ENCODE results near the gene GFAP. TPM values are rescaled to one million over a fixed set of nuclear protein-coding genes. Genes with fewer than 3 reads are reported as not detected.

GFAP gene
- total RNA-seq, 3 donors from 2014 or later = 4.2 to 37.0 (median 11.8) TPM

- Histone ChIP-seq H3K27ac (no peak overlapping the region), H3K9me3 (no peaks in the 10 kb centered on the region), H3K4me3 (no peak overlapping the region), H3K27me3 (no peaks in the 10 kb centered on the region), H3K4me1 (no peaks in the 10 kb centered on the region), H3K36me3 (peaks cover 6% of the 10 kb centered on the region)
- no peak for TF ChIP-seq POLR2A (IDR thresholded peaks at IDR 0.05)
- no peak for TF ChIP-seq POLR2AphosphoS5 (IDR thresholded peaks at IDR 0.05)
- no peak for TF ChIP-seq CTCF (IDR thresholded peaks at IDR 0.05)
- intact Hi-C loops (cut with DNase I; ENCODE audit: low total_unique reads) = no loop called here
- no peak for DNase-seq (ENCODE audit: low spot score in 2 of 2)
Measured at GRCh38 chr17:44864831-44865230, 50.5 kb downstream of the GFAP start.

- intact Hi-C loops (cut with DNase I; ENCODE audit: low total_unique reads) = no loop called here
- no peaks in the 10 kb centered on the region for H3K4me1 ChIP-seq
Measured at GRCh38 chr17:44863061-44863918, 52.0 kb downstream of the GFAP start.

GRCh38 chr17:44862278-44862914 lies 52.9 kb downstream of the GFAP start:
- DNase-seq (ENCODE audit: low spot score in 2 of 2) = no peak
- H3K9me3 ChIP-seq = no peaks in the 10 kb centered on the region
- H3K36me3 ChIP-seq = peaks cover 6% of the 10 kb centered on the region
- intact Hi-C loops (cut with DNase I; ENCODE audit: low total_unique reads) = no loop called here
- H3K4me3 ChIP-seq = no peak overlapping the region
- TF ChIP-seq POLR2A (IDR thresholded peaks at IDR 0.05) = no peak
- H3K4me1 ChIP-seq = no peaks in the 10 kb centered on the region
- no peaks in the 10 kb centered on the region for H3K27me3 ChIP-seq
- H3K27ac ChIP-seq = no peak overlapping the region

More at GRCh38 chr17:44863061-44863918, 52.0 kb downstream of the GFAP start:
- TF ChIP-seq CTCF (IDR thresholded peaks at IDR 0.05) = no peak
- no peak for TF ChIP-seq POLR2A (IDR thresholded peaks at IDR 0.05)
- TF ChIP-seq POLR2AphosphoS5 (IDR thresholded peaks at IDR 0.05) = no peak
- no peak for DNase-seq (ENCODE audit: low spot score in 2 of 2)
- Histone ChIP-seq H3K36me3 (peaks cover 6% of the 10 kb centered on the region), H3K4me3 (no peak overlapping the region), H3K27ac (no peak overlapping the region), H3K9me3 (no peaks in the 10 kb centered on the region), H3K27me3 (no peaks in the 10 kb centered on the region)

- intact Hi-C loops (cut with DNase I; ENCODE audit: low total_unique reads) = no loop called here
- H3K36me3 ChIP-seq = peaks cover 6% of the 10 kb centered on the region
- DNase-seq (ENCODE audit: low spot score in 2 of 2) = no peak
Measured at GRCh38 chr17:44859701-44860100, 55.6 kb downstream of the GFAP start.

GRCh38 chr17:44854192-44854591 lies 61.1 kb downstream of the GFAP start:
- no peak overlapping the region for H3K4me3 ChIP-seq
- H3K27ac ChIP-seq = no peak overlapping the region
- intact Hi-C loops (cut with DNase I; ENCODE audit: low total_unique reads) = loop anchor here (5.0 kb wide), 1 partner anchor 502 kb away; no protein-coding TSS in a partner anchor
- H3K36me3 ChIP-seq = peaks cover 12% of the 10 kb centered on the region
- no peaks in the 10 kb centered on the region for H3K27me3 ChIP-seq
- TF ChIP-seq POLR2AphosphoS5 (IDR thresholded peaks at IDR 0.05) = no peak
- TF ChIP-seq POLR2A (IDR thresholded peaks at IDR 0.05) = no peak
- no peak for TF ChIP-seq CTCF (IDR thresholded peaks at IDR 0.05)
- no peak for DNase-seq (ENCODE audit: low spot score in 2 of 2)
- no peaks in the 10 kb centered on the region for H3K9me3 ChIP-seq
- H3K4me1 ChIP-seq = no peaks in the 10 kb centered on the region

More at GRCh38 chr17:44859701-44860100, 55.6 kb downstream of the GFAP start:
- Histone ChIP-seq H3K27me3 (no peaks in the 10 kb centered on the region), H3K4me1 (no peaks in the 10 kb centered on the region), H3K27ac (no peak overlapping the region), H3K4me3 (no peak overlapping the region), H3K9me3 (no peaks in the 10 kb centered on the region)
- TF ChIP-seq POLR2A (IDR thresholded peaks at IDR 0.05) (no peak), CTCF (IDR thresholded peaks at IDR 0.05) (no peak), POLR2AphosphoS5 (IDR thresholded peaks at IDR 0.05) (no peak)

Other genes starting within 250 kb of the GFAP start
- 10 to 100 TPM; 16.6 to 22.8 (median 16.7) TPM for gene CCDC43, start 225.7 kb downstream of the GFAP start, total RNA-seq
- gene DBF4B, start 206.8 kb downstream of the GFAP start, total RNA-seq = 1 to 10 TPM; 2.3 to 7.5 (median 3.2) TPM
- gene ADAM11, start 156.5 kb downstream of the GFAP start, total RNA-seq = 1 to 10 TPM; 1.0 to 1.4 (median 1.3) TPM
- 1 to 10 TPM; 2.3 to 4.6 (median 4.3) TPM for gene GJC1, start 85.2 kb downstream of the GFAP start, total RNA-seq
- gene HIGD1B, start 67.6 kb downstream of the GFAP start, total RNA-seq = 1 to 10 TPM in 1 of 3 donors, under 1 TPM in 1, not detected in 1; 0.98 to 1.0 TPM
- 10 to 100 TPM; 58.1 to 71.4 (median 60.0) TPM for gene EFTUD2, start 16.1 kb downstream of the GFAP start, total RNA-seq
- gene KIF18B, start 32.3 kb upstream of the GFAP start, total RNA-seq = under 1 TPM in 2 of 3 donors, not detected in 1; 0.15 to 0.64 TPM
- gene C1QL1, start 52.8 kb upstream of the GFAP start, total RNA-seq = 1 to 10 TPM in 1 of 3 donors, under 1 TPM in 1, not detected in 1; 0.98 to 7.2 TPM
- gene DCAKD, start 136.1 kb upstream of the GFAP start, total RNA-seq = 10 to 100 TPM; 44.0 to 76.8 (median 48.2) TPM
- gene NMT1, start 145.8 kb upstream of the GFAP start, total RNA-seq = 100 to 1,000 TPM in 1 of 3 donors, 10 to 100 TPM in 2; 81.9 to 130 (median 84.0) TPM
- gene PLCD3, start 217.0 kb upstream of the GFAP start, total RNA-seq = 10 to 100 TPM; 30.8 to 62.2 (median 41.1) TPM
- 10 to 100 TPM; 13.8 to 28.8 (median 15.7) TPM for gene ACBD4, start 220.2 kb upstream of the GFAP start, total RNA-seq
- gene HEXIM1, start 233.0 kb upstream of the GFAP start, total RNA-seq = 10 to 100 TPM; 21.3 to 35.6 (median 33.4) TPM
- gene HEXIM2, start 246.4 kb upstream of the GFAP start, total RNA-seq = 10 to 100 TPM in 2 of 3 donors, 1 to 10 TPM in 1; 6.6 to 13.3 (median 13.2) TPM